ENCODE measurements around the gene KRT77. TPM values are rescaled to one million over a fixed set of nuclear protein-coding genes. Genes with fewer than 3 reads are reported as not detected.

The KRT77 gene
- total RNA-seq, 3 donors from 2014 or later = not detected

DNA sequence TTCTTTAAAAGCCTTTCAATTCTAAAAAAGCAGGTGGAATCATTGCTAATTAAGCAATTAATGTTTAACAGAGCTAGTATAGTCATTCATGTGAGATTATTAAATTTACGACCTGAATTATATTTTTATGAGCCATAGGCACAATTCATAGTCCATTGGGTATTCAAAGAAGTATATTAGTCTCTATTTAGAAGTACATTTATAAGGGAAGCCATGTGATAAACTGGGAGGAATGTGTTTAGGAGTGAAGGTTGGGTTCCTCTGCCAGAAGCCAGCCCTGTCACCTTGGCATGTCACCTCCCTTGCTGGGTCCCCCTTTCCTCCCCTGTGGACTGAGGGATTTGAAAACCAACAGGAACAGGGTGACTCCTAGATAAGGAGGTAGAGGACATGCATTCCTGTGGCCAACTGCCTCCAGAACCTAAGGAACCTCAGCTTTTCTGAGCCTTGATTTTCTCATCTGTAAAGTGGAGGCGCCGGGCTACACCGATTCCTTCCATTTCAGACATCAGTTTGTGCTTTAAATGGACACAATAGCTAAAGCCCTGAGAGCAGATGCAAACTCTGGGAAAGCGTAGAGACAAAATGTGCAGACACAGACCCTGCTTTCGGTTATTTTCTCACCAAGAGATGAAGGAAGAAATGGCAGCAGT is 45.9 kb downstream of the KRT77 start:
- no peaks in the 10 kb centered on the region for H3K4me1 ChIP-seq (ENCODE audit: low read depth)
- TF ChIP-seq, protein P1, sequence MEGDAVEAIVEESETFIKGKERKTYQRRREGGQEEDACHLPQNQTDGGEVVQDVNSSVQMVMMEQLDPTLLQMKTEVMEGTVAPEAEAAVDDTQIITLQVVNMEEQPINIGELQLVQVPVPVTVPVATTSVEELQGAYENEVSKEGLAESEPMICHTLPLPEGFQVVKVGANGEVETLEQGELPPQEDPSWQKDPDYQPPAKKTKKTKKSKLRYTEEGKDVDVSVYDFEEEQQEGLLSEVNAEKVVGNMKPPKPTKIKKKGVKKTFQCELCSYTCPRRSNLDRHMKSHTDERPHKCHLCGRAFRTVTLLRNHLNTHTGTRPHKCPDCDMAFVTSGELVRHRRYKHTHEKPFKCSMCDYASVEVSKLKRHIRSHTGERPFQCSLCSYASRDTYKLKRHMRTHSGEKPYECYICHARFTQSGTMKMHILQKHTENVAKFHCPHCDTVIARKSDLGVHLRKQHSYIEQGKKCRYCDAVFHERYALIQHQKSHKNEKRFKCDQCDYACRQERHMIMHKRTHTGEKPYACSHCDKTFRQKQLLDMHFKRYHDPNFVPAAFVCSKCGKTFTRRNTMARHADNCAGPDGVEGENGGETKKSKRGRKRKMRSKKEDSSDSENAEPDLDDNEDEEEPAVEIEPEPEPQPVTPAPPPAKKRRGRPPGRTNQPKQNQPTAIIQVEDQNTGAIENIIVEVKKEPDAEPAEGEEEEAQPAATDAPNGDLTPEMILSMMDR (IDR thresholded peaks at IDR 0.05) = no peak
- intact Hi-C loops (cut with DNase I, micrococcal nuclease) = no loop called here
- ATAC-seq (no peak), DNase-seq (no peak)
- H3K9me3 ChIP-seq = no peaks in the 10 kb centered on the region
- H3K4me3 ChIP-seq = no peak overlapping the region
- no peaks in the 10 kb centered on the region for H3K36me3 ChIP-seq (ENCODE audit: low read depth)

GRCh38 chr12:52656616-52657015 is 46.7 kb downstream of the KRT77 start:
- H3K36me3 ChIP-seq (ENCODE audit: low read depth) = no peaks in the 10 kb centered on the region
- H3K4me3 ChIP-seq = no peak overlapping the region
- H3K9me3 ChIP-seq = no peaks in the 10 kb centered on the region
- DNase-seq (no peak), ATAC-seq (no peak)
- intact Hi-C loops (cut with DNase I, micrococcal nuclease) = no loop called here
- TF ChIP-seq, protein P1 (IDR thresholded peaks at IDR 0.05) = no peak
- H3K4me1 ChIP-seq (ENCODE audit: low read depth) = no peaks in the 10 kb centered on the region

- Histone ChIP-seq H3K36me3 (ENCODE audit: low read depth) (no peaks in the 10 kb centered on the region), H3K4me3 (no peak overlapping the region), H3K4me1 (ENCODE audit: low read depth) (no peaks in the 10 kb centered on the region), H3K9me3 (no peaks in the 10 kb centered on the region)
- TF ChIP-seq, protein P1 (IDR thresholded peaks at IDR 0.05) = no peak
- intact Hi-C loops (cut with DNase I, micrococcal nuclease) = no loop called here
- DNase-seq (no peak), ATAC-seq (no peak)
Measured at GRCh38 chr12:52655720-52656124, 47.6 kb downstream of the KRT77 start.

- no peak for DNase-seq
- TF ChIP-seq, protein P1 (IDR thresholded peaks at IDR 0.05) = no peak
- peaks cover 5% of the 10 kb centered on the region for H3K4me1 ChIP-seq (ENCODE audit: low read depth)
- no peak for ATAC-seq
- no peak overlapping the region for H3K4me3 ChIP-seq
- intact Hi-C loops (cut with DNase I, micrococcal nuclease) = no loop called here
- H3K9me3 ChIP-seq = no peaks in the 10 kb centered on the region
- H3K36me3 ChIP-seq (ENCODE audit: low read depth) = no peaks in the 10 kb centered on the region
Measured at GRCh38 chr12:52655251-52655650, 48.1 kb downstream of the KRT77 start.

DNA sequence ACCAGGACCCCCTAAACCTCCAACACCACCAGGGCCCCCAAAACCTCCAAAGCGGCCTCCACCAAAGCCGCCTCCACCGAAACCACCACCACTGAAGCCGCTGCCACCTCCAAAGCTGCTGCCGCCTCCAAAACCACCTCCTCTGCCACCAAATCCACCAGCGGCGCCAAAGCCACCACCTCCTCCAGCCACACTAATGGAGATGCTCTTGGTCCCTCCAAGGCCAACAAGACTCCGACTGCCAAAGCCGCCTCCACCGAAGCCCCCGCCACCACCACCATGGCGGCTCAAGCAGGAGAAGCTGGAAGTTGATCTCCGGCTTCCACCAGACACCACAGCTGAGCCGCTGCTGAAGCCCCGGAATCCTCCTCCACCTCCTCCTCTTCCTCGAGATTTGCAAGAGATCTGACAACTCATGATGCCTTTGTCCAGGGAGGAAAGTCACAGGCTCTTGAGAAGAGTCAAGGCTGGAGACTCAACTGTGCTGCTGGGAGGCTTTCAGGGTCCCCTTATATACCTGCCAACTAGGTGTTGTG is 51.5 kb downstream of the KRT77 start, which contains the start of gene KRT2:
TSS of gene KRT2 (minus strand) at position 486 of the 536 bp plus-strand sequence. CDS start at position 417, 69 bp downstream.
- ATAC-seq = no peak
- H3K4me1 ChIP-seq (ENCODE audit: low read depth) = peaks cover 6% of the 10 kb centered on the region
- no peaks in the 10 kb centered on the region for H3K36me3 ChIP-seq (ENCODE audit: low read depth)
- no peak for DNase-seq
- no peak within 1 kb of the TSS for H3K4me3 ChIP-seq
- intact Hi-C loops (cut with DNase I, micrococcal nuclease) = no loop called here
- TF ChIP-seq, protein P1 (IDR thresholded peaks at IDR 0.05) = no peak
- no peaks in the 10 kb centered on the region for H3K9me3 ChIP-seq

Data from mucosa of descending colon (tissue), 3 donors.